ENCODE data around the gene HSF2BP.

Gene HSF2BP

GRCh38 chr21:43611598-43612369 is 47.5 kb downstream of the HSF2BP start:
- no peak for DNase-seq (ENCODE audit: extremely low read depth, low read depth)
- peak; percentile 85 for TF ChIP-seq CTCF (IDR thresholded peaks at IDR 0.05; ENCODE audit: low read depth, low read length, missing control alignments)

GRCh38 chr21:43609501-43610340 is 49.6 kb downstream of the HSF2BP start:
- no peak overlapping the region for H3K4me3 ChIP-seq (replicated peaks; ENCODE audit: low read depth, low read length)
- DNase-seq (ENCODE audit: extremely low read depth, low read depth): no peak
- TF ChIP-seq CTCF (IDR thresholded peaks at IDR 0.05; ENCODE audit: low read depth, low read length, missing control alignments): no peak

More at GRCh38 chr21:43611598-43612369, 47.5 kb downstream of the HSF2BP start:
- no peak overlapping the region for H3K4me3 ChIP-seq (replicated peaks; ENCODE audit: low read depth, low read length)

DNA sequence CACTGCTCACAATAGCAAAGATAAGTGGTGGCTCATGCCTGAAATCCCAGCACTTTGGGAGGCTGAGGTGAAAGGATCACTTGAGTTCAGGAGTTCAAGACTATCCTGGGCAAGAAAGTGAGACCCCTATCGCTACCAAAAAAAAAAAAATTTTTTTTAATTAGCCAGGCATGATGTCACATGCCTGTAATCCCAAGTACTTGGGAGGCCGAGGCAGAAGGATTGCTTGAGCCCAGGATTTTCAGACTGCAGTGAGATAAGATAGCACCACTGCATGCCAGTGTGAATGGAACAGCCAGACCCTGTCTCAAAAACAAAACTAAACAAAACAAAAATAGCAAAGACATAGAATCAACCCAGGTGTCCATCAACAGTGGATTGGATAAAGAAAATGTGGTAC is 50.6 kb downstream of the HSF2BP start:
- DNase-seq (ENCODE audit: extremely low read depth, low read depth): no peak
- no peak for TF ChIP-seq CTCF (IDR thresholded peaks at IDR 0.05; ENCODE audit: low read depth, low read length, missing control alignments)
- H3K4me3 ChIP-seq (replicated peaks; ENCODE audit: low read depth, low read length): no peak overlapping the region

GRCh38 chr21:43608225-43608624 is 51.1 kb downstream of the HSF2BP start:
- no peak for TF ChIP-seq CTCF (IDR thresholded peaks at IDR 0.05; ENCODE audit: low read depth, low read length, missing control alignments)
- DNase-seq (ENCODE audit: extremely low read depth, low read depth): no peak
- H3K4me3 ChIP-seq (replicated peaks; ENCODE audit: low read depth, low read length): no peak overlapping the region

- TF ChIP-seq CTCF (IDR thresholded peaks at IDR 0.05; ENCODE audit: low read depth, low read length, missing control alignments): no peak
- H3K4me3 ChIP-seq (replicated peaks; ENCODE audit: low read depth, low read length): no peak overlapping the region
- DNase-seq (ENCODE audit: extremely low read depth, low read depth): no peak
These were observed 53.7 kb downstream of the HSF2BP start for GRCh38 chr21:43605320-43606215.

DNA sequence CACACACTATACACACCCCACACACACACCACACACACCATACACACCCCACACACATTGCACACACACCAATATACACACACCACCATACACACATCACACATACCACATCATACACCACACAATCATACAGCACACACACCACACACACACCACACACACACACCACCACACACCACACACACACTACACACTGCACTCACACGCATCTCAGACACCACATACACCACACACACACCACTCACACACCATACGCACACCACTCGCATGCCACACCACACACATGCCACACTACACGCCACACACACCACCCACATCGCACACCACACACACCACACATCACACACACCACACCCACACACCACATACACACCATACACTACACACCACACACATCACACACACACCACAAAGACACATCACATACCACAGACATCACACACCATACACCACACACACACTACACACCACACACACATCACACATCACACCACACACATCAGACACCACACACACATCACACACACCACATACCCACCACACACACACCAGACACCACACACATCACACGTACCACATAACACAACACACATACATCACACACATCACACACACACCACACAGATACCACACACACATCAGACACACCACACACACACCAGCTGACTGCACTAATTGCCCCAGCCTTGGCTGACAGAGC is 54.6 kb downstream of the HSF2BP start:
- TF ChIP-seq CTCF (IDR thresholded peaks at IDR 0.05; ENCODE audit: low read depth, low read length, missing control alignments): no peak
- no peak overlapping the region for H3K4me3 ChIP-seq (replicated peaks; ENCODE audit: low read depth, low read length)
- no peak for DNase-seq (ENCODE audit: extremely low read depth, low read depth)

Data from HFF-Myc (cell line).